GM19395 (cell line): ENCODE measurements around the gene IFITM10.
"Not testable (repeated sequence)": the region's sequence is repeated elsewhere in the genome, so short reads cannot be mapped to it uniquely, and the experiment has no call there.

Source experiments
- ATAC-seq: cut with Tn5 transposase; IDR thresholded peaks from one replicate; pipeline ENCODE4 v1.9.1; 2021; ENCODE audit warnings: mild to moderate bottlenecking, moderate library complexity; ENCODE audit not compliant: unreplicated experiment

IFITM10 gene

DNA sequence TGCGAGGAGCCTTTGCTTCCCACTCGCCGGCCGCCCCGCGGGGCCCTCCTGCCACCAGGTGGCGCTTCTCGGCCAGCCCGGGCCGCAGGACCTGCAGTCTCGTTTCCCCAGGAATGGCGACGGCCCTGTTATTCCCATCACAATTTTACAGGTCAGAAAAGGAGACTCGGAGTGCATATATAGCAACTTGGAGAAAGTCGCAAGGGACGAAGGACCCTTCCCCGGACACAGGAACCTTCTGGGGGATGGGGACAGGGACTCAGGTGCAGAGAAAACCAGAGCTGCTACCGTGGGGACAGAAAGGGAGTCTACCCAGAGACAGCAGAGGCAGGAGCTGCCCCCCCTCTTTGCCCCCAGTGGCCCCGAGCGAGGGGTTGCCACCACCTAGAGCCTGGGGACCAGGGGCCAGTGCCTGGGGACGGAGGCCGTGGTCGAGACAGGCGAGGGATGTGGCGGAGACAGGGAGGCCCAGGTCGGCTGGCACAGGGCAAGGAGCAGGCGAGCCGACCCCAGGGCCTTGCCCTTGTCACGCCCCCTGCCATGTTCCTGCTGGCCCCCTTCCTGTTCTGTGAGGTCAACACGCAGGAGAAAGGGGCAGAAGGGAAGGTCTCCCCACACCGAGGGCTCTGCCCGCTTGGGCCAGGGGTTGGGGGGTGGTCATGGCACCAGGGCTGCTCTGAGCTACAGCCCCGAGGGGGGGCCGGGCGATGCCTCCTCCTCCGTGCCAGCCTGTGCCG, 56.9 kb downstream of the IFITM10 start:
- ATAC-seq = peak; percentile 14

DNA sequence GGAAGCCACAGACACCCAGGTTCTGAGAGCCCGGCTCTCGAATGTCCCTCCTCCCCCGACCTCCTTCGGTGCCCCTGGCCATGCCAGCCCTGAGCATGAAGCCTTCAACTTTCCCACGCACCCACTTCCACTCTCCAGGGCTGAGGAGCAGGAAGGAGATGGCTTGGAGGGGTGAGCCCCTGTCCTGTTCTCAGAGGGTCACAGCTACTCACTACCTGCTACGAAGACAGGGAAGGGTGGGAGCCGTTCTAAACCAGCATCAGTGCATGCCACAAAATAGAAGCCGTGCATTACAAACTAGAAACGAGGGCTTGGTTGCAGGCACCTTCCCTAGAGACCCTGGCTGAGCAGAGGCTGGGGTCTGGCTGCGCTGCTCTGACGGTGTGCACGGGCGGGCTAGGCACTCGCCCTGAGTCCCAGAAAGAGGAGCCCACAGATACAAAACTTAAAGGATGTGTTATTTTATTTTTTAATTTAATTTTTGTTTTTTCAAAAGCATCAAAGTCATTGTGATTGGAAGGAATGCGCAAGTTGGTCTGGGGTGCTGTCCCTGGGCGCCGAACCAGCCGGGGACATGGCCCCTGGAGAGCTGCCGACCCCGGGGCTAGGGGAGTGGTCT, 57.6 kb downstream of the IFITM10 start:
- no peak for ATAC-seq

DNA sequence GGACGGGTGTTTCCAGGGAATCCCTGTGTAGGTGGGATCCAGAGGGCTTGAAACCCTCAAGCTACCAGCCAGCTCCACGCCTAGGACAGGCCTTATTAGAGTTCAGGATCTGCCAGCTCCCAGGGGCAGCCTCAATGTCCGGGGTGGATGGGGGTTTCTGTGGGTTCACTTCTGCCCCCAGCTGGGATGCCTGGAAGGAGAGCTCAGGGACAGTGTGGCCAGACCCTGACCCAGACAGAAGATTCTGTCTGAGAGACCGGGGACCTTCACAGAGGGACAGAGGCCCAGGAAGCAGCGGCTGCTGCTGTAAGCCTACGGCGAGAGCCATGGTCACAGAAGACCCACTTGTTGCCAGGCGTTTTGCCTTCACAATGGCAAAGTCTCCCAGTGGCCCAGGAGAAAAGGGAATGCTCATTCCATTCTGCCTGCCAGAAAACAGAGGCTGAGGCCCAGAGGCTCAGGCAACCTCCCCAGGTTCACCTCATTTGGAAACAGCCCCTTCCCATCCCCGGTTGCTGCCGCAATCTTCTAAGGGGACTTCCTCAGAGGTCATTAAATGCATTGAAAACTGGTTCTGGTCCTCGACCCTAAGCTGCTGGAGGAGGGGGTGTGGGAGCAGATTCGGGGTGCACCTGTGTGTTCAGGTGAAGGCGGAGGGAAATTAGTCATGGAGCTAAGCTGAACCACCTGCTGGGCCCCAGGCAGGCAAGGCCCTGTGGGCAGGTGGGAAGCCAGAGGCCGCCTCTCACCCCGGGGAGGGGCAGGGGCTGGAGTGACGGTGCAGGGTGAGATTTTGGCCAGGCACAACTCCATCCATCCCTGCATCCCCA, 58.3 kb downstream of the IFITM10 start:
- no peak for ATAC-seq

DNA sequence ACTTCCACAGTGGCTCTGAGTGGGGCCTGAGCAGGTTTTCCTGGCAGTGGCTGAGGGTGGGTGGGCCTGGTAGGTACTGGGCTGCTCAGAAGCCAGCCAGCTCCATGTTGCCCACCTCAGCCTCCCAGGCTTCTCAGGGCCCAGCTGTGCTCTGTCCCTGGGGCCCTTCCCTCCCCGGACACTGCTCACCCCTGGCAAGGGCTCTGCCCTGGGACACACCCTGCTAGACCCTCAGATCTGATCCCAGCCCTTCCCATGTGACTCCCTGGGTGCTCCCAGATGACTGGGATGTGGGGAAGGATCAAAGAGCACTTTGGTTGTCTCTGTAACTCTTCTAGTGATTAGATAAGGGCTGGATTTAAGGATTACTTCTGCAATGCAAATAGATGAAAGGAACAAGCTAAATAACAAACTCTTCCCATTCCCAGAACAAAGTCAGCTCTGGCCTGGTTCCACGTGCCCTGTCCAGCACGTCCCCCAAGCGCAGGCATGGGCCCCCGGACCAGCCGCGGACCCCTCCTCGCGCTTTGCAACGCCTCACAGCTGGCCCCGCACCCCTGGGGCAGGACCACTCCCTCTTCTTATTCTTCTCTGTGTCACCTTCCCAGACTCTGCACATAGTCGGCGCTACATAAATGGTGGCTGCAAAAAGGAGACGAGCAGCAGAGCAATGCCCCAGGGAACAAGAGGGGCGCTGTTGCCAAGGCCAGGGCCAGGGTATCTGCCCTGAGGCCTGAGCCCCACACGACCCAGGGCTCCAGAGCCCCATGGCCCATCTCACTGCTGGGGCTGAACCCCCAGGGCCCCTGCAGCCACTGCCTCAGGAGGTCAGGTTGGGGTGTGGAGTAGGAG, 59.1 kb downstream of the IFITM10 start:
- no peak for ATAC-seq

DNA sequence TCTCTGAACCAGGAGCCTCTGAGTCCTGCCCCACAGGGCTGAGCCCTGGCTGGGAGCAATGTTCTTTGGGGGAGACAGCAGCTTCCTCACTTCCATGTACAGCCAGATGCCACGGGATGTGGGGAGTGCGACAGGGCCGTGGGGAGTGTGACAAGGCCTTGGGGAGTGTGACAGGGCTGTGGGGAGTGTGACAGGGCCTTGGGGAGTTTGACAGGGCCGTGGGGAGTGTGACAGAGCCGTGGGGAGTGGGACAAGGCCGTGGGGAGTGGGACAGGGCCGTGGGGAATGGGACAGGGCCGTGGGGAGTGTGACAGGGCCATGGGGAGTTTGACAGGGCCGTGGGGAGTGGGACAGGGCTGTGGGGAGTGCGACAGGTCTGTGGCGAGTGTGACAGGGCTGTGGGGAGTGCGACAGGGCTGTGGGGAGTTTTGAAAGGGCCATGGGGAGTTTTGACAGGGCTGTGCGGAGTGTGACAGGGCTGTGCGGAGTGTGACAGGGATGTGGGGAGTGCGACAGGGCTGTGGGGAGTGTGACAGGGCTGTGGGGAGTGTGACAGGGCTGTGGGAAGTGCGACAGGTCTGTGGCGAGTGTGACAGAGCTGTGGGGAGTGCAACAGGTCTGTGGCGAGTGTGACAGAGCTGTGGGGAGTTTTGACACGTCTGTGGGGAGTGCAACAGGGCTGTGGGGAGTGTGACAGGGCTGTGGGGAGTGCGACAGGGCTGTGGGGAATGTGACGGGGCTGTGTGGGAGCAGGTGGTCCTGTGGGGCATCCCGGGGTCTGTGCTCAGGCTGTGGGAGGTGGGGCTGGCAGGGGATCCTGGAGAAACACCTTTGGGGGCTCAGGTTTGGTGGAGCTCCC, 60.0 kb downstream of the IFITM10 start:
- no peak for ATAC-seq

DNA sequence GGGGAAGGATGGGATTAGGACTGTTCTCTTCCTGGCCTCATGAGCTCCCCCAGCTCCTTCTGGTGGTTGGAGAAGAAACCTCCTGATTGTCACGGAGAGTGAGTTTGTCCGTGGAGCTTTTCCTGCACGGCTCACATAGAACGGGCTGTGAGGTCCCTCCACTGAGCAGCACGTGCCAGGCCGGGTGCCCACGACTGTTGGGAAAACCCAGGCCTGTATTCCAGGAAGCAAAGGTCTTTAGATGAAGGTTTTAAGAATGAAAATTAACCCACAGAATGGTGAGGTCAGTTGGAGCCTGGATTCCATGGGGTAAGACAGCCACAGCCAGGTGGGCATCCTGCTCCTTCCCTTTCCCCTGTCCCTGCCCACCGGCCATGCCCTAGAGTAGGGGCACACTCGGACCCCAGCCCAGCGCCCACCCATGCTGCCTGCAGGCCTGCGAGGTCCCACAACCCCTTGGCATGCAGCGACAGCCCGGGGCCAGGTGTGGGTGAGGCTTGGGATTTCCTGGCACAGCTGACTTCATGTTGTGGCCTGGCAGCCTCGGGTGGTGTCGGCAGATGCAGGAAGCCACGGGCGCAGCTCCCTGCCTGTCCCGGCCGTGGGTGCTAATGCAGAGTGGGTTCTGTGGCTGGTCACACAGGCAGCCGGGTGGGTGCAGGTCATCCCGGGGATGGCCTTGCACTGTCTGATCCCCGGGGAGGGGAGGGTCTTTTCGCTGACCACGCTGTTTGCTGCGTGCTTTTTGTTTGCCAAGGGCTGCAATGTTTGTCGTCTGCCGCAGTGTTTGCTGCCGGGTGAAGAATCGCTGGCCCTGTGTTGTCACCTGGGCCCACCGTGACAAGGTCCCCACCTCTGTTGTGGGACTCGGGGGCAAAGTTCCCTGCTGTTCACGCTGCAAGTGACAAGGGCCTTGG, 60.9 kb downstream of the IFITM10 start:
- not testable (repeated sequence) for ATAC-seq

DNA sequence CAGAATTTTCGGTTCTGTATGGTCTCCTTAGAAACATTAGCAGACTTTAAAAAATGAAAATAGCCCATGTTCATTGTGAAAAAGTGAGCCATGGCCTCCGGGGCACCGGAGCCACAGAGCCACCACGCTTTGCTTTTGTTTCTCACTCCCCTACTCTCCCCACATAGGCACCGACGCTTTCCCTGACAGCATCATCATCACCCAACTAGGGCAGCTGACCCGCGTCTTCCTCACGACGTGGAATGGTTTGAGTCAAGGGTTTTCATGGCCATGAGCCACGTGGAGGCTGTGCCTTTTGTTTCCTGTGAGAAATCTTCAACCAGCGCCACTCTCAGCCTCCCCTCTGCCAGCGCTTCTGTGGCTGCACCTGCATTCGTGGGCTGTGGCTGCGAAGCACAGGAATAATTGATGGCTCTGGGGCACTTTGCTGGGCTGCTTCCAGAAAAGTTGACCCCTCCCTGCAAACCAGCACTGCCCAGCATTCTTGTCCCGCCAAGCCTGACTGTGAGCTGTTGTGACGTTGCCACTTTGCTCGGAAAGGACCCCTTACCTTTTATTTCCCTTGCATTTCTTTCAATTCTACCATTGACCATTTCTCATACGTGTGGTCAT, 62.0 kb downstream of the IFITM10 start:
- ATAC-seq = not testable (repeated sequence)

DNA sequence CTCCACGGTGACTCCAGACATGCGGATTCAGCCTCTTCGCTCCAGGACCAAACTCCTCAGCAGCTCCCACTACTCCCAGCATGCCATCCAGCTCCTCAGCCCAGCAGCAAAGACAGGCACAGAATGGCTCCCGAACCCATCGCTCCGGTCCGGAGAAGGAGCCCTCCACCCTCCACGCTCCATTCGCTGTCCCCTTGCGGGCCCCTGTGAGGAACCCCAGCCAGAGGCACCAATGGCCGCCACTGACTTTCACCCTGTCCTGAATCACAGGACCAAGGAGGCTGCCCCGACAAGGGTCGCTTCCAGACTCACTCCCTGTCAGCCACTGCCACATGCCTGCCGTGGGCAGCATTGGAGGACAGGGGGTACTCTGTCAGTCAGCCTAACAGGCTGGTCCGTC, 64.2 kb downstream of the IFITM10 start:
- not testable (repeated sequence) for ATAC-seq

DNA sequence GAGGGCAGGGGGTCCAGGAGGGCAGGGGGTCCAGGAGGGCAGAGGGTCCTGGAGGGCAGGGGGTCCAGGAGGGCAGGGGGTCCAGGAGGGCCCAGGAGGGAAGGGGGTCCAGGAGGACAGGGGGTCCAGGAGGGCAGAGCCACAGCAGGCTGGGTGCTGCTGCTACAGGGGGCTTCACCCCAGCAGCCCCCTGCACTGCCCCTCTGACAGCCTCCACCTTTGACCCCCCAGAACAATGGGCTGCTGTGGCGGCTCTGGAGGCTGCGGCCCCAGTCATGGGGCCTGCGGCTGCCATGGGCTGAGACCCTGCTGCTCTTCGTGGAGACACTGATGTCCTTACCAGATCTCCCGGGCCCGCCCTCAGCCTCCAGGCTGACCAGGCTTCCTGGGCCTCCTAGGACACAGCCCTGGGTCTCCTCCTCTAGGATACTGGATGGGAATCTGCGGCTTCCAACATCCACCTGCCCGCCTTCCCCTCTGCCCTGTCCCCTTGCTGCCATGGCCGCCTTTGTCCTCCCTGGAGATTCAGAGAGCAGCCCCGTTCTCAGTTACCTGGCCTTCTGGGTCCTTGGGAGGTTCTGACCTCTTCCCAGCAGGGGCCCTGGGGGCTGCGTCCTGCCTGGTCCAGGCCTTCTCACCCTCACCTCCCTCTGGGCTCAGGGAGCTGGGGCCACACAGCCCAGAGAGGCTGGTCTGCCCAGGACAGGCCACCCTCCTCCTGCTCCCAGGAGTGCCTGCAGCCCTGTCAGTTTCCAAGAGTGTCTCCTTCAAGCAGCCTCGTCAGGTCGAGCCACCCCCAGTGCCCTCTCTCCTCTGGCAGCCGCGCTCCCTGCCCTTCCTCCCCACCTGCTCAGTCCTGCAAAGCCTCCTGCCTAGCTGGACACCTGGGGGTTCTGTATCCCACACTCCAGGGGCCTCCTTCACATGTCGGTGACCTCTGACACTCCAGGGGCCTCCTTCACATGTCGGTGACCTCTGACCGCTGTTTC, 65.2 kb downstream of the IFITM10 start:
- ATAC-seq = not testable (repeated sequence)

DNA sequence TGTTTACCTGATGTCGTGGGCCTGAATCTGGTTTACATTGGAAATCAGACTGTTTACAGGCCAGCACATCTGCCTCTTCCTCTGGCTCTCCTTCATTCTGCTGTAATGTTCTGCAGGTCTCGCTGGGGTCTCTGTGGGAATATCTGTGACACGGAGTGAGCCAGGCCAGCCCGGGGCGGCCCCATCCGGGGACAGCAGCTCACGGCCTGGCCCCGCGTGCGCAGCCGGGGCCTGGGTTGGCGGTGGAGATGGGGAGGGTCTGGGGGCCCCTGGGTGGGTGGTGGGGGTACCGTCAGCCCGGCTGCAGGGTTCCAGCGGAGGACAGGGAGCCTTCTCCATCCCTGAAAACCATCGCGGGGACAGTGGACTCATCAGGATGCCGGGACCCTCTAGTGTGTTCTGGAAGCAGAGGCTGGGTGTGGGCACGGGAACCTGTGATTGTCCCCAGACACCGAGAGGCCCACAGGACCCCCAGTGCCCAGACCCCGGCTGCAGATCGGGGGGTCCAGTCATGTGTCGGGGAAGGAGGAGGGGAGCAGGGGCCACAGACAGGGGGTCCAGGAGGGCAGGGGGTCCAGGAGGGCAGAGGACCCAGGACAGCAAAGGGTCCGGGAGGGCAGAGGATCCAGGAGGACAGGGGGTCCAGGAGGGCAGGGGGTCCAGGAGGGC, 66.4 kb downstream of the IFITM10 start:
- not testable (repeated sequence) for ATAC-seq

DNA sequence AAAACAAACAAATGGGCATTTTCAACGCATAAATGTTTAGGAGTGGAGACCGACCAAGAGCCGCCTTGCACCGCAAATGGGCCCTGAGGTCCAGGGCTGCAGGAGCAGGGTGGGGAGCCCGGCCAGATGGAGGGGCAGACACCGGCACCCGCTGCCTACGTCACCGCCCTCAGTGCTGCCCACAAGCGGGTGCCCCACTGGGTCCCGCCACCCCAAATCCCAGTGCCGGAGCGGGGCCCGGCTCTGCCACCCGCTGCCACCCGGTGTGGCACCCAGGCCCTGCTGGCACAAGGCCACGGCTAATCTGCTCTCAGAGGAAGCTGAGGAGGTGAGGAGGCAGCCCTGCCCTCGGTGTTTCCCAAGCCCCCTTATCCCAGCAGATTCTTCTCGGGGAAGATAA, 67.2 kb downstream of the IFITM10 start:
- ATAC-seq = not testable (repeated sequence)
